ENCODE data around the gene CTDP1. TPM values are rescaled to one million over a fixed set of nuclear protein-coding genes. Genes with fewer than 3 reads are reported as not detected.

The CTDP1 gene
- total and polyA plus RNA-seq, 9 of the 15 experiments (the other 6 are each of a cell fraction or from before 2014, with no cell fraction given) = 0.07 to 19.2 (median 4.0) TPM

GRCh38 chr18:79644006-79644665 is 35.5 kb upstream of the CTDP1 start (continued):
- TF ChIP-seq ARID2 (IDR thresholded peaks at IDR 0.05) = peak; percentile 68; the same call in 1 of the 2 replicates
- no peak for TF ChIP-seq HNRNPH1 (optimal IDR thresholded peaks at IDR 0.05; ENCODE audit: low read depth, low read length)
- TF ChIP-seq E2F6 (IDR thresholded peaks at IDR 0.05; ENCODE audit: borderline replicate concordance in 1 of 2, extremely low read depth in 1 of 2, insufficient read depth in 1 of 2, insufficient read length in 1 of 2, low read depth in 1 of 2, low read length in 1 of 2, poor library complexity in 1 of 2, severe bottlenecking in 1 of 2) = peak in 1 of 2 experiments; percentile 22
- no peak for TF ChIP-seq MCM2 (IDR thresholded peaks at IDR 0.05; ENCODE audit: low read depth)
- 0 out of 2 replicates have a peak, but pooled peaks have one; percentile 52 for TF ChIP-seq CC2D1A (IDR thresholded peaks at IDR 0.05)
- TF ChIP-seq CBFB (CRISPR knock-in tag; IDR thresholded peaks at IDR 0.05) = no peak
- no peak for TF ChIP-seq TAF9B (IDR thresholded peaks at IDR 0.05; ENCODE audit: partially characterized antibody)
- TF ChIP-seq U2AF1 (optimal IDR thresholded peaks at IDR 0.05; ENCODE audit: low read depth, low read length) = no peak
- peak; percentile 45 for TF ChIP-seq VEZF1 (CRISPR knock-in tag; IDR thresholded peaks at IDR 0.05)
- no peak for TF ChIP-seq MTA3 (IDR thresholded peaks at IDR 0.05; ENCODE audit: borderline replicate concordance)
- no peak for TF ChIP-seq GTF2B (IDR thresholded peaks at IDR 0.05; ENCODE audit: extremely low read depth, insufficient read length)
- TF ChIP-seq ZBTB49 (CRISPR knock-in tag; IDR thresholded peaks at IDR 0.05; ENCODE audit: borderline replicate concordance) = no peak
- TF ChIP-seq ZNF134 (CRISPR knock-in tag; conservative IDR thresholded peaks at IDR 0.05) = no peak
- TF ChIP-seq FOXJ2 (tag; IDR thresholded peaks at IDR 0.05) = no peak
- TF ChIP-seq NONO (IDR thresholded peaks at IDR 0.05; ENCODE audit: low read depth in 2 of 2, low read length in 1 of 2) = no peak
- no peak for TF ChIP-seq NR2C2 (CRISPR knock-in tag; IDR thresholded peaks at IDR 0.05)
- TF ChIP-seq NR2C2 (tag; IDR thresholded peaks at IDR 0.05) = 0 out of 2 replicates have a peak, but pooled peaks have one; percentile 18
- TF ChIP-seq CHD2 (IDR thresholded peaks at IDR 0.05; ENCODE audit: low read depth, low read length) = peak; percentile 67; the same call in 1 of the 2 replicates
- no peak for TF ChIP-seq MEF2D (tag; conservative IDR thresholded peaks at IDR 0.05; ENCODE audit: low read depth)
- no peak for TF ChIP-seq TCF15 (CRISPR knock-in tag; IDR thresholded peaks at IDR 0.05)
- TF ChIP-seq BRF1 (IDR thresholded peaks at IDR 0.05; ENCODE audit: borderline replicate concordance, extremely low read depth, insufficient read length) = no peak
